Activated naive CD8-positive, alpha-beta T cell (primary cell): ENCODE results near the gene HAVCR2.

ENCODE experiments used
- H3K27ac Mint-ChIP-seq: one replicate; pipeline ENCODE4 v1.8.0; 2021; ENCODE audit warnings: mixed read lengths
- H3K27me3 Mint-ChIP-seq: one replicate; pipeline ENCODE4 v1.8.0; 2021; ENCODE audit warnings: mixed read lengths
- H3K36me3 Mint-ChIP-seq: one replicate; pipeline ENCODE4 v1.8.0; 2021; ENCODE audit warnings: mixed read lengths
- H3K4me1 Mint-ChIP-seq: one replicate; pipeline ENCODE4 v1.8.0; 2021; ENCODE audit warnings: low read depth, mixed read lengths
- H3K4me3 Mint-ChIP-seq: one replicate; pipeline ENCODE4 v1.8.0; 2021; ENCODE audit warnings: mild to moderate bottlenecking, mixed read lengths
- H3K9me3 Mint-ChIP-seq: one replicate; pipeline ENCODE4 v1.8.0; 2021; ENCODE audit warnings: low read depth, mixed read lengths

Gene HAVCR2

DNA sequence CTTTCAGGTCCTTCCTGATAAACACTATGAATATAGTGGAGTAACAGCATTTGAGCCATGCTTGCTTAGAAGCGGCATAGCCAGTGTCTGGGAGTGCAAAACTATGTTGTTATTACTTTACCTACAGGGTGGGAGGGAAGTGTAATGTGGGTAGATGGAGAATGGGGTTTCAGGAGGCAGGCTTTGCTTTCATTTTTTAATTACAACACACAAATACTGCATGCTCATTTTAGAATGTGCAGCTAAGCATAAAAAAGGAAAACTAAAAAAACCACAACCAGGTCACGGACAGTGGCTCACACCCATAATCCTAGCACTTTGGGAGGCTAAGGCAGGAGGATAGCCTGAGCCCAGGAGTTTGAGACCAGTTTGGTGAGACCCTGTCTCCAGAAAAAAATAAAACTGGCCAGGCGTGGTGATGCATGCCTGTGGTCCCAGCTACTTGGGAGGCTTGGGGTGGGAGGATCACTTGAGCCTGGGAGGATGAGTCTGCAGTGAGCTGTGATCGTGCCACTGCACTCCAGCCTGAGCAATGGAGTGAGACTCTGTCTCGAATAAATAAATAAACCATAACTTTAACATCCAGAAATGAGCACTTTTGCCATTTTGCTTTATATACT is 70.2 kb downstream of the HAVCR2 start:
- H3K4me3 Mint-ChIP-seq = no peak overlapping the region
- no peak overlapping the region for H3K27ac Mint-ChIP-seq

More for the DNA sequence above, 70.2 kb downstream of the HAVCR2 start:
- H3K27me3 Mint-ChIP-seq = no peaks in the 10 kb centered on the region
- H3K9me3 Mint-ChIP-seq = no peaks in the 10 kb centered on the region
- H3K36me3 Mint-ChIP-seq = peaks cover 10% of the 10 kb centered on the region
- H3K4me1 Mint-ChIP-seq = peaks cover 18% of the 10 kb centered on the region
